CD4-positive, alpha-beta T cell treated with Interleukin-12 subunit alpha and Interleukin-12 subunit beta, for 1 hour (primary cell): Measurements from ENCODE around the gene MAP1B.

Experiments used
- DNase-seq: peaks from one replicate; pipeline ENCODE4 v3.0.0-alpha.2; 2020

The MAP1B gene

DNA sequence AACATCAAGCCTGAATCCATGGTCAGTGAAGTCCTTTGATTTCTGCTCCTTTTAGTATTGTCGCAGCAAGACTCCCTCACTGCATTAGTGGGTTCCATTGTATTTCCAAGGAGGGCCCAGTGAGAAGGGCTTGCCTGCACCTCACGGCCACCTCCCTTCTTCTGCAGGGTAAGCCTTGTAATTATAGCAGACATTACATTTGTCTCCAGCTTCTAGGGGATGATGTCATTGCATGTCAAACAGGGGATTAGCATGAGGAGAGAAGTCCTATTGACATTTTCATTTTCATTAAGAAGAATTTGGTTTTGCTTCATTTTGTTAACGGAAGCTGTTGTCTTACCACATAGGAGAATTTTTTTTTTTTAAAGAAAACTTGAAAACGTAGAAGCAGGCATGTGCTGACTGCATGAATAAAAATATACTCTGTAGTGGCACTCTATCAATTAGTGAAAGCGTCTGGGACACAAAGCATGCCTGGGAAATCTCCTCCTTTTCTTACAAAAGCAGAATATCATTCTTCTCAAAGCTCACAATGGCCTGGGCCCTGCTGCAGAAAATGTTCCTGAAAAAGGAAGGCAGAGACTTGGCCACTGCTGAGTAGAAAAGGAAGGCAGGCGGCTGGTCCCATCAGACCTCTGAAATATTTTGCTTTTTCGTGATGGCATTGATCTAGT, 27.1 kb downstream of the MAP1B start:
- DNase-seq: no peak

DNA sequence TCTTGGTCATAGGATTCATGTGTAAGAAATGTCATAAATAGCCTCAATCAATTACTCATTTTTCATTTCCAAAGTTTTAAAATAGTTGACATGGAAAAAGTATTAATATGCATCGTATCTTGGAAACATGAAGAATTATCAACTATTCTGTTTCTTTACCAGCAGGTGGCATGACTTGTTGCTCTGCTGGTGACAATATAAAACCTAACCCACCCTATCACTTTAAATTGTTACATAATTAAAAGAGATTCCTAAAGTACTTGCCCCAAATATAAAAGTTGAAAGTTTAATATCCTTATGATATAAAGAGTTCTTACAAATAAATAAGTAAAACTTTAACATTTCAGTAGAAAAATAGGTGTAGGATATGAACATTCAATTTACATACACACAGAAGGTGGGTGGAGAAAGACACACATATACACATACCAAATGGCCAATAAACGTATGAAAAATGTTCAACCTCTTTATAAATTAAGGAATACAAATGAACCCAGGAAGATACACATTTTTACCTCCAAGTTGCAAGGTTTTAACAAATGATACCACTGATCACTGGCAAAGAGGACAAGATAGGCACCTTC, 30.6 kb downstream of the MAP1B start:
- peak; percentile 34 for DNase-seq

DNA sequence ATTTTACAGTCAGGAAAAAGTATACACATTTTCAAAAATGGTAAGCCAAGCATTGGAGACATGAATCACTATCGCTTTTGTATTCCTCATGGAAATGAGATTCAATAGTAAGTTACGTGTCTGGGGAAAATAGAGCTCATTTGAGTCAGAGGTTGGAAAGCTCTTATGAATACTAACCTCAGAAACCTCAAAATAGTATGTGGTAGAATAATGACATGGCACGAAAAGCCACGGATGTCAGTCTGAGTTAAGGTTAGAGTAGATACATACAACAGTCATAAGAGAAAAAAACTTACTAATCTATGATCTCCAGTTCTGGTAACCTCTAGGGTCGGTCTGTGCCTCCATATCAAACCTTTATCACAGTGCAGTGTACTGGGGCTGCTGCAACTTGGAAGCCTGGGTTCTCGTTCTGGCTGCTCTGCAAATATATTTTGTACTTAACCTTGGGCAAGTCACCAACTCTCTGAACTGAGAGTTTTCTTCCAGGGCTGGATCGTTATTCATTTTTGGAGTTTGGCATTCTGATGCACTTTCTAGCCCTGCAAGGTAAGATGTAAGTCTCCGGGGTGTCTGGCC, 31.8 kb downstream of the MAP1B start:
- DNase-seq: no peak

DNA sequence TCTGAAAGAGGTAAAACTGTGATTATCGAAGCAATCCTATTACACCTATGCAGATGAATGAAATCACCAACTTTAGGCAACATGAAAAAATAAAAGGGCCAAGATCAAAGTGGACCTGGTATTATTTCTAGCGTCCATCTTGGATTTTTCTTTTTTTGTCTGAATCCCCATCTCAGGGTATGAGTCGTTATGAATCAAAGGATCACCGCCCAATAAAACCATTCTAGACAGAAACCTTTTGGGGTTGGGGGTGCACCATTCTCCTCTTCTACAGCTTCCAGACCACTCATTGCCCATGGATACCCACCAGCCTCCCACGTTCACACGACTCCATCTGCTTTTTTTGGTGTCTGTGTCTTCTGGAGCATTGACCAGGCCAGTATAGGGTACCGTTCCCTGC, 33.4 kb downstream of the MAP1B start:
- no peak for DNase-seq

DNA sequence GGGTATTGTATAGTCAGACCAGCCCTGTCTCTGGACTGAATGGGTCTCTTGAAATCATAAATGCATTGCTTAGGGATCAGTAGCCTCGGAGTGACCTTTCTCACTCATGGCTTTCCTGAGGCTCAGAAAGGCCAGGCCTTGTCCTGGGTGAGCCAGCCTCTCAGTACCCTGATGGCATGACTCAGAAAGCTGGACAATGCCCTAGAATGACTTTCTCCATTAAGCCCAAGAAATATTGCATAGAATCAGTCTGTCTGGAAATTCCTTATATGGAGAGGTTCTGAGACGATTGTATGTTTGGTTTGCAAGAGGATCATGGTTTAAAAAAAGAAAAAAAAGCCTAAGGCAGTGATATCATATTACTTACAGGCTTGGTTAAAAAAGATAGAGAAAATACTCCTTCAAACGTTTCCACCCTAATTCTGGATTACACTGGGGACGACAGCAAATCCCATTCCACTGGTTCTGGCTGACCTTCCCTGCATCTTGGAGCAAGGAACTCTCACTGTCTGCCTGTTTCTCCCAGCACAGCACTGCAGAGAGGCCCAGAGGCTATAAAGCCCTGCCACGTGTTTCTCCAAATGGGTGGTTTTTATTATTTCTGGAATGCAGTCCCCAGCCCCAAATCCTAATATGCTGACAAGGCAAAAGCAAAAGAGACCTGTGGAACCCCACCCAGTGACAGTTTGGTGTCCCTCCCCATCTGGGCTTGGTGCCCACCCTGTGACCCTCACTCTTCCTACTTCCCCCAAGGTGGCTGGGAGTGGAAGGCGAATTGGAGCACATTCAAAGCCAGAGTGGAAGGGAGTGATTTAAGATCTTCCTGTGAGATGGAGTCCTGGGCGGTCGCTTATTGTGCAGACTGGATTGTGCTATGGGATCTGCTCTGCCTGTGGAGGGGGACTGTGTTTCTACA, 34.4 kb downstream of the MAP1B start:
- no peak for DNase-seq

DNA sequence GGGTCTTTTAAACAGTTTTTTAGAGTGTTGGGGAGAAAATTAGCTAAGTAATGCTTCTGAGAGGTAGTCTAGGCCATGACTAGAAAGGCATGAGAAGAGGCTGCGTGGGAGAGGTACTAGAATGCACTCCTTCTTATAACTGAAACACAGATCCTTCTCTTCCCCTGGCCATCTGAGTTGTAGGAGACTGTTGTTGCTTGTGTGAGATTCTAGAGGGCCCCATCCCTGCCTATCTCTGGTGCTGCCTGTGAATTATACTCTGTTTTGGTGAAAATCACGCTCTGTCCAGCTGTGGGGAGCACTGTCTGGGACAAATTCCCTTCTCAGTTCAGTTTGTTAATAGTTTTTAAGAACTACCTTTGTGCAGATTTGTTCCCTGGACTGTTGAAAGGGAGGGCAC, 37.5 kb downstream of the MAP1B start:
- DNase-seq: no peak

DNA sequence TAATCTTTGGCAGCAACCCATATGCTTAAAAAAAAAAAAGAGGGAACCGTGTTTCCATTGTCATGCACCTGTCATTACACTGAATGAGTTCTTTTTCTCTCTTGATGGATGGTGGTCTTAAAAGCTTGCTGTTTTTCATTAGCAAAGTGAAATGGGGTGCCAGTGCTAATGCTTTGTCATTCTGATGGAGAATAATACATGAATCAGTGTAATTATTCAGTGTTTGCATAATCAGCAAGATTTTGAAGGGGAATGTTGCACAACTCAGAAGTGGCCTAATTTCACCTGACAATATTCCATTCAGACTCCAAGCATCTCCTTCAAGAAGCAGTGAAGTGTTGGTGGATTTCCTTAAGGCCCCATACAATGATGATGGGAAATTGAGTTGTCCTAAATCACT, 38.1 kb downstream of the MAP1B start:
- no peak for DNase-seq

DNA sequence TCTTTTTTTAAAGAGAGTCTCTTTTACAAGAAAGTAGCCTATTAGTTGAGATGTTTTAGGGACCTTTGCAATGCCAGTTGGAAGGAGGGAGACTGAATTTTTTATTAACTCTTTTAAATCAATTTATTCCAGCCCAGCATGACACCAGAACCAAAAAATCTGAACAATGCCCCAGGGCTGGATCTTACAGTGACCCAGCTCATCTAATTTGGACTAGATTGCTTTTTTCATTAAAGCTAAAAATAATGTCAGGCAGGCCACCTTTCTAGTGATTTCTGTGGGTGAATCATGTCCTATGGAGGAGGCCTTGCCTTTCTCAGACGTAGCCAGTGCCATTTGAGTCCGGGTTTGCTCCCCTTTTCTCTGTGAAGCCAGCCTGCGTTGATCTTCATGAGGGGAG, 38.8 kb downstream of the MAP1B start:
- no peak for DNase-seq

DNA sequence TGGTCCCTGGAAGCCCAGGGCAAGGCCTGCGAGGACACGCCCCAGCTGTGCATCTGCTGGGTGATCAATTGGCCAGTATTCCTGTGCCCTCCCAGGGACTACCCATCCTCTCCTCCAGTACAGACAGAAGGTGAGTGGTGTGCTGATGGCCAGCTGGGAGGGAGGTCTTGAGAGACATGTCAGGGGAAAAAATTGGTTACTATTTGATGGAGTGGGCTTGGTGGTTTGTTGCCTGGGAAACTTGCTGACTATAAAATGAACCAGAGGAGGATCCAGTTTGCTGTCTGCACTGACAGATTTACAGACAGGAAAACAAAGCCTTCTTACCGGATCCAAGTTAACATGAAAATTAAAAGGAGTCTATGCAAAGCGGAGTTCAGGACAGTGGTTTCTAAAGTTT, 40.3 kb downstream of the MAP1B start:
- DNase-seq: no peak

DNA sequence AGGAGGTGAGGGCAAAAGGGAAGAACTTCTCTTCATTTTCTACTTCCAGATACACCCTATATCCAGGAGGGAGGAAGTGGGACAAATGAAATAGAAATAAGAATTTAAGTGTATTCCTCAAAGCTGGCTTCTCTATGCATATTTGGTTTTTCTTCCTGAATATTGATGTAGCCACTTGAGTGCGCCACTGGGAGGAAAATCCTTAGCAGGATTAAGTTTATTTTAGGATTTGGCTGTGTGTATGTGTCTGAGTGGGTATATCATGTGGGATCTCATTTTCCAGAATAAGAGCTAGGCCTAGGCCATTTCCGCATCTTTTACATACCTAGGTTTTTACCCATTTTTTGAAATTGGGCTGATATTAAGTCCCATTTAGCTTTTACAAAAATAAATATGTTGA, 42.5 kb downstream of the MAP1B start:
- DNase-seq: no peak

DNA sequence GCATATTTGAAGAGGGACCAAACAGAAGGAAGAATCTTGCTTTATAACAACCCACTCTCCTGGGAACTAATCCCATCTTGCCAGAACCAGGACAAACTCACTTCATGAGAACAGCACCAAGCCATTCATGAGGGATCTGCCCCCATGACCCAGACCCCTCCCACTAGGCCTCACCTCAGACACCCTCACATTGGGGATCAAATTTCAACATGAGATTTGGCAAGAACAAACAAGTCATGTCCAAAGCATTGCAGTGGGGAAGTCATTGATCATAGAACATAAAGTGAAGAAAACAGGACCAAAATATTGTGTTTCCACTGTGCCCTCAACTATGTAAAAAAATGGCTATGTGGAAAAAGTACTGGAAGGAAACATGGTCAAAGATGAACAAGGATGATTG, 43.9 kb downstream of the MAP1B start:
- DNase-seq: no peak

DNA sequence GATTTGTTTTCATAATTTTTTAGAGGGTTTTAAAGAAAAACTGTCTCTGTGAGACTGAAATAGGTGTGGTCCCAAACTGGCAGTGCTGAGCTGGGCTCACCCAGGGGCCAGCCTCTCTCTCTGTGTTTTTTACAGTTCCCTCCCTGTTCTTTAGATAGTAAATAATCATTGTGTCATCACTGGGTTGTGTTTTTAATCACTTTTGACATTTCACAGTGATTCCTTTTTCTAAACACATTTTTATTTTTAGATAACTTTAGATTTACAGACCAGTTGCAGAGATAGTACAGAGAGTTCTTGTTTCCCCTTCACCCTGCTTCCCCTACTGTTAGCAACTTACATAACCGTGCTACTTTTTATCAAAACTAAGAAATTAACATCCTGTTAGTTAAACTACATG, 44.4 kb downstream of the MAP1B start:
- DNase-seq: no peak

DNA sequence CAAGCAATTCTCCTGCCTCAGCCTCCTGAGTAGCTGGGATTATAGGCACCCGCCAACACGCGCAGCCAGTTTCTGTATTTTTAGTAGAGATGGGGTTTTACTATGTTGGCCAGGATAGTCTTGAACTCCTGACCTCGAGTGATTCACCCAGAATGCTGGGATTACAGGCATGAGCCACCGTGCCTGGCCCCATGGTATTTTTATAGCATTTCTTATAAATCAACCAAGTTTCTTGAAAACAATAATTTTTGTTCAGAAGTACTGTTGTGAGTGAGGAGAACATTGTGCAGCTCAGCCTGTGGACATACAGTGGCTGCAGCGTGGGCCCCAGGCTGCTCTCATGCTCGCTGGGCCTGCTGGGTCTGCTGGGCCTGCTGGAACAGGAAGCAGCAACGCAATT, 45.3 kb downstream of the MAP1B start:
- DNase-seq: no peak

DNA sequence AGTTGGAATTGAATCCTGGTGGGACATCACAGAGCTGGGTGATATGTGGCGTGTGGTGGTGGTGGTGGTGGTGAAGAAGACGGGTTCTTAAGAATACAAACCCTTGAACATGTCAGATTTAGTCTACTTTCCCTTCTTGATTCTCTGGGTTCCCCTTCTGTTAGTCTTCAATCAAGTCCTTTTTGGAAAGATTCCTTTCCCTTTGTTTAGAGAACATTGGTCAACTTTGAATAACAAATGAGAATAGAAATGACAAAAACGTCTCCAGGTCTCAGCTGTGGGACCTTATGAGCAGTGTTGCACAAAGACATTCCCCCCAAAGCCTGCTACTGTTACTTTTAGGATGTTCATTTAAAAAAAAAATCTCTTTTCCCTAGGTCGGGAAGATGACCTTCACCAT, 46.3 kb downstream of the MAP1B start:
- no peak for DNase-seq

DNA sequence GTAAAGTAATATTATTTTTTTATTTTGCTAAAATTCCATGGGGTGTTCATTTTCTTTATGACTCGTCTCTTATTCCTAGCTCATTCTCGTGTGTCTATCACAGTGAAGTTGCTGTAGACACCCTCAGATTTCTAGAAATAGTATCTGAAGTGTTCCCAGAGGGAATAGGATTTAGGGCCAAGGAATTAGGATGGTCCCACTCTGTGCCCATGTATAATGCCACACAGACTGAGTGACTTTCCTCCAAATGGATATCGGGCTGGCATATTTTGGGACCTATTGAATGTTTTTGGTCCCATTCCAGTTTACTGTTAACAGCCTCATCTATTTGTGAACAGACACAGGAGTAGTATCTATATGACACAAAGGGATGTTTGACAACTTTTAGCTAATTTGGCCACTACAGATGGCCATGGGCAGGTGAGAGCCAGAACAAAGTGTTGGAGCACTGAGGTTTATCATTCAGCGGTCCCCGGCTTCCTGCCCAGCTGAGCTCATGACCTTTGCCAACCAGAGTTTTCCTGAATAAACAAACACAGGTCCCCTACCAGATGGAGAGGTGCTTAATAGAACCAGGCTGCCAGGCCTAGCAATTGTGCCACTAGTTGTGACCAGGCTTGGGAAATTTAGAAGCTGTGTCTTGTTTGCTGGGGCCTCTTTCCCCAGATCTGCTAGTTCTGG, 46.9 kb downstream of the MAP1B start:
- DNase-seq: no peak

DNA sequence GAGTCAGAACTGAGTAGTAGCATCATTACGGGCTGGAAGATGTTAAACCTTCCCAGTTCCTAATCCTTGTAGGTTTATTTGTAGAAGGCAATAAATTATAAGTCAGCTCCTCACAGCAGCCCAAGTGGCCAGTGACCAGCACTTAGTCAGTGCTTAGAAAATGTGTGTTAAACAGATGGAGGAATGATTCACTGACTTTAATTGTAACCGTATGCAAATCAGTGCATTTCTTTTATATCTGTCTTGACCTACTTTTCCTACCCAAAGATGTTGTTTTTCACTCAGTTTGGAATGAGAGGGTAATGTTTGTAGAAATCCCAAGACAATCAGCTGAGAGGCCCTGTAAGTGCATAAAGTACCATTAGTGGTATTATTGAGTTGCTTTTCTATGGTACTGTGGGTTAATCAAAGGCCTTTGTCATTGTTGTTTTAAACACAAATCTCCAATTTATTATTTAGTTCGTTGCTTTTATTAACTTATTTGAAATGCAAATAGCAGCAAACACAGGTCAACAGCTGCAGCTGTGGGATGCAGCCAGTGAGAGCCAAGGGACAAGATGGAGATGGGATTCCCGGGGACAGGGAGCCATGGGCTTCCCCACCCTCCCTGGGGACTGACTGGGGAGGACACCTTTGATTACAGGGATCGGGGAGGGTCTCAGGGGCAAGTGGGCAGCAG, 49.8 kb downstream of the MAP1B start:
- DNase-seq: no peak

DNA sequence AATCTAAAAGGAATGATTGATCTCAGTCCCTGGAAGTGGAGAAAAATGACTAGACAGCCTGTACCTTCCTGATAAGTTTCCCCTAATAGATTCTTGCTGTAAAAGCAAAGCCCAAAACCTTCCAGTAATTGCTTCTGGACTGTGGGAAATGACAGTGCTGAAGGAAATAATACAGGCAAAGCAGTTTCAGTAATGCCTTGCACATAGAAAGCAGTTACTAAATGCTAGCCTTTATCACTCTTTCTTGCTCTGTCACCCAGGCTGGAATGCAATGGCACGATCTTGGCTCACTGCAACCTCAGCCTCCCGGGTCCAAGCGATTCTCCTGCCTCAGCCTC, 50.3 kb downstream of the MAP1B start:
- no peak for DNase-seq

DNA sequence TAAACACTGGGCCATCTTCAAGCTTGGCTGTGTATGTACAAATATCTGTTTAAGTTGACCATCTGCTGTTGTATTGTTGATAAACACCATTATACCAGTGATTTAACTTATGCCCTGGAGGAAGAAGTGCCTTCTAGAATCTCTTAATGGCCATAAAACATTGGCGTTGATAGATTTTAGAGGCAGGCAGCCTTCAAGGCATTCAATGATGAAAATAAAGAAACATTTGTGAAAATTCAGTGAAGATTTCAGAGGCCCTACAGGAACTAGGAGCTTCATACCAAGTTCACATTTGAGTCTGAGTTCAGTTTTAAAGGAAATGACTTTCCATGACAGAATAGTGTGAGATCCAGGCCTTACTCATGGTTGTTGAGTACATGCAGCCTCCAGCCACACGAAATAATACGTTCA, 52.2 kb downstream of the MAP1B start:
- no peak for DNase-seq

DNA sequence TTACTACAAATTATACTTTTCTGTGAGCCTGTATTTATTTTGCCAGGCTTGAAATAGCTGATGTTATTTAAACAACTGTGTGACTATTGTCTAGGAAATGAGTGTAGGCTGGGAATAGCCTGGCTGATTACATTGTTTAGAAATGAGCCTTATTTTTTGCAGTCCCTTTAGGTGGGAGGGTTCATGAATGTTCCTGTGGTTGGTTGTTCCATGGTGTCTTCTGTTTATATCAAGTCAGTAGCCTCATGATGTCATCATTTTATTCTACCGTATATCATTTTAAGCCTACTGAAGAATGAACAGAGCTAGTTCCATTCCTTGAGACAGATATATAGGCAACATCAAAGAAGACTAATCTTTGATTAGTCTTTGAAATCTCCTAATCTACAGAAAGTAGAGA, 53.1 kb downstream of the MAP1B start:
- no peak for DNase-seq

DNA sequence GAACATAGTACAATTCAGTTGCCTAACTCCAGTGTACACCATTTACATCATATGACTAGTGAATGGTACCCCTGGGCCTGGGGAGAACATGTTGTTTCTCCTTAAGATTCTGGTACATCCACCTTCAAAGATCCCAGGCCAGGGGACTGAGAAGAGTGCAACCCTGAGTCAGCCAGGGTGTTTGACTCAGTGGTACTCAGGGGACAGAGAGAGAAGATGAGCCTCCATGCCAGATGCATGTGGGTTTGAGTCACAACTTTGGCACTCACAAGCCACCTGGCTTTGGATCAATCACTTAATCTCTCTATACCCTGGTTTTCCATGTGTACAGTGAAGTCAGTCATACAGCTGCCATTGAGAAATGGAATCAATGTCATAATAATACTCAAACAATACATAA, 53.7 kb downstream of the MAP1B start:
- DNase-seq: no peak

DNA sequence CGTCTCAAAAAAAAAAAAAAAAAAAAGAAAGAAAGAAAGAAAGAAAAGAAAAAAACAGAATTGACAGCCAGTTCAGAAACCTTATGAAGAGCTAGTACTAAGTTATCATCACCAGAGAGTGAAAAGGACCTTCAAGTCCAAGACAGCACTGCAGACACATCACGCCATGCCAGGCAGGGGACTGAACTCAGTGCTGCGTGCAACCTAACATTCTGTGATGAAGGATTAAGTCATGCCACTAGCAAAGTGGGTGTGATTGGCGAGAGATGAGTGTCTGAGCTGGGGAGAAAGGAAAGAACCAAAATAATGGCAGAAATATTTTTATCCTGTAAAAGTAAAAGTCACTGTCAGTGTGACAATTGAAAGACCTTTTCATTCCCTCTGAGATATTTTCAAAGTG, 54.7 kb downstream of the MAP1B start:
- DNase-seq: no peak

DNA sequence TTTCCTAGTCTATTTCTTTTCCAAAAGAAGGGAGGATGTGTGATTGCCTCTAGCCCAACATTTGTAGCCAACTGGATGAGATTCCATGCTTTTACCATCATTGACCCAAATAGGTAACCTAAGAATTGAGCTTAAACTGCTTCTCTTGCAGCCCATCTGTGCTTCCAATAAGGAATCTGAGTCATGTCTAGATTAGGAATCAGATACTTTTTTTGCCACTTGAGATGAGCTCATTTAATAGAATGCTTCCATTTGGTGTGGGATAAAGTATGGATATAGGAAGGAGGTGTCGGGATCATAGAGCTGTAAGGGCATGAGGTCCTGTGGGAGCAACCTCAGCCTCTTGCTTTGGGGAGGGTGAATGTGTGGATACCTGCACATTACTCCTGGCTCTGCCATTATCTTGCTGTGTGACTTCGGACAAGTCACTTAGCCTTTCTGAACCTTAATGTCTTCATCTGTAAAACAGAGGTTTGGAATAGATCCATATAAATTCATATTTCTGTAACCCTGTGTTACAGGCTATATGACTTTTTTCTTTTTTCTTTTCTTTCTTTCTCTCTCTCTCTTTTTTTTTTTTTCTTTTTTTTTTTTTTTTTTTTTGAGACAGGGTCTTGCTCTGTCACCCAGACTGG, 56.2 kb downstream of the MAP1B start:
- no peak for DNase-seq
